ENCODE data around the gene NME1. TPM values are rescaled to one million over a fixed set of nuclear protein-coding genes. Genes with fewer than 3 reads are reported as not detected.

NME1 gene
- total RNA-seq, 1 experiment from 2014 or later = 220 TPM

GRCh38 chr17:51185763-51186332 lies 32.5 kb downstream of the NME1 start:
- no peak overlapping the region for H3K9ac ChIP-seq (ENCODE audit: extremely low read depth, insufficient read length, low read length)
- no peak overlapping the region for H4K91ac ChIP-seq (ENCODE audit: insufficient read length, low read depth, low read length)
- H2AFZ ChIP-seq (ENCODE audit: low read length) = no peak overlapping the region
- H3K9me3 ChIP-seq (ENCODE audit: control insufficient read depth, low read depth, low read length) = no peaks in the 10 kb centered on the region
- WGBS (ENCODE audit: extremely low coverage, insufficient read length, low lambda C conversion rate) = no CpG with 5 or more reads among the region's 8 CpGs
- no peak overlapping the region for H2AK5ac ChIP-seq (ENCODE audit: insufficient read length, low read length)
- no peak overlapping the region for H3K56ac ChIP-seq (ENCODE audit: insufficient read length, low read depth, low read length)
- H3K79me2 ChIP-seq (ENCODE audit: insufficient read depth, low read length) = no peaks in the 10 kb centered on the region
- H3K27ac ChIP-seq (ENCODE audit: insufficient read length, low read depth, low read length) = no peak overlapping the region
- H3K36me3 Mint-ChIP-seq (ENCODE audit: insufficient read depth in 1 of 3, low read depth in 3 of 3) = peaks cover 19 to 84% (median 65%) of the 10 kb centered on the region in 3 experiments; a peak in 6 of 7 replicates
- no peaks in the 10 kb centered on the region for H3K27me3 Mint-ChIP-seq (ENCODE audit: low read depth)
- no peak overlapping the region for H3K4ac ChIP-seq (ENCODE audit: low read depth, low read length)
- no peak overlapping the region for H2BK5ac ChIP-seq (ENCODE audit: insufficient read length, low read length)
- no peaks in the 10 kb centered on the region for H3K4me1 ChIP-seq (ENCODE audit: insufficient read depth, low read length)
- no peak overlapping the region for H3K14ac ChIP-seq (ENCODE audit: insufficient read depth, low read length)
- no peak overlapping the region for H3K4me2 ChIP-seq (ENCODE audit: insufficient read depth, insufficient read length, low read length)
- no peaks in the 10 kb centered on the region for H3K9me3 Mint-ChIP-seq
- no peak overlapping the region for H3K4me3 Mint-ChIP-seq
- H2BK20ac ChIP-seq (ENCODE audit: low read depth, low read length, poor library complexity, severe bottlenecking) = no peak overlapping the region
- no peak overlapping the region for H3K23ac ChIP-seq (ENCODE audit: insufficient read length, low read depth, low read length)
- no peak for DNase-seq
- no peaks in the 10 kb centered on the region for H3K79me1 ChIP-seq (ENCODE audit: insufficient read depth, low read depth, low read length, poor library complexity, severe bottlenecking)
- H4K20me1 ChIP-seq (ENCODE audit: control insufficient read depth, insufficient read depth, insufficient read length) = no peaks in the 10 kb centered on the region
- no peak overlapping the region for H2BK12ac ChIP-seq (ENCODE audit: insufficient read length, low read depth, low read length)
- peak overlapping the region in 2 of 3 experiments; percentile 16 to 30; a peak in 2 of 7 replicates for H3K27ac Mint-ChIP-seq
- no peak overlapping the region for H3K18ac ChIP-seq (ENCODE audit: insufficient read length, low read depth, low read length)
- TF ChIP-seq CTCF (conservative IDR thresholded peaks at IDR 0.05) = no peak
- no peaks in the 10 kb centered on the region for H3K4me1 Mint-ChIP-seq
- no peak overlapping the region for H4K5ac ChIP-seq (ENCODE audit: insufficient read length, low read depth, low read length)
- no peak overlapping the region for H2BK15ac ChIP-seq (ENCODE audit: low read depth, low read length)
- no peaks in the 10 kb centered on the region for H3K27me3 ChIP-seq (ENCODE audit: insufficient read depth, low read length)
- H3T11ph ChIP-seq (ENCODE audit: low read length) = no peak overlapping the region
- H3K23me2 ChIP-seq (ENCODE audit: insufficient read length, low read depth, low read length, poor library complexity, severe bottlenecking) = no peaks in the 10 kb centered on the region
- no peak overlapping the region for H2BK120ac ChIP-seq (ENCODE audit: low read depth, low read length, poor library complexity, severe bottlenecking)
- H4K8ac ChIP-seq (replicated peaks; ENCODE audit: insufficient read length, low read depth, low read length) = no peak overlapping the region

Data from H9 (cell line).